Cardiac septum (tissue), 1 donor: ENCODE results near the gene FAM76A. TPM values are rescaled to one million over a fixed set of nuclear protein-coding genes. Genes with fewer than 3 reads are reported as not detected.

Source experiments
- DNase-seq: peaks from one replicate; pipeline ENCODE4 v3.0.0-alpha.2; 2020; ENCODE audit warnings: low spot score
- intact Hi-C: fragments of 100-400 bp; cut with DNase I; formaldehyde crosslinking; loops from one replicate; pipeline ENCODE4 v1.14.0; 2022
- total RNA-seq: library from RNA; stranded (reverse); fragmentation: NEBNext Ultra II Directional; extraction: Animal tissue kit (Norgen Biotek cat#: 25700); gene quantifications from one replicate; pipeline ENCODE4 v1.2.1, GENCODE V29; 2021
- donor health status: DM: no; HTN: no; CAD: no.

Gene FAM76A
- total RNA-seq, 1 donor from 2014 or later = 11.5 TPM

DNA sequence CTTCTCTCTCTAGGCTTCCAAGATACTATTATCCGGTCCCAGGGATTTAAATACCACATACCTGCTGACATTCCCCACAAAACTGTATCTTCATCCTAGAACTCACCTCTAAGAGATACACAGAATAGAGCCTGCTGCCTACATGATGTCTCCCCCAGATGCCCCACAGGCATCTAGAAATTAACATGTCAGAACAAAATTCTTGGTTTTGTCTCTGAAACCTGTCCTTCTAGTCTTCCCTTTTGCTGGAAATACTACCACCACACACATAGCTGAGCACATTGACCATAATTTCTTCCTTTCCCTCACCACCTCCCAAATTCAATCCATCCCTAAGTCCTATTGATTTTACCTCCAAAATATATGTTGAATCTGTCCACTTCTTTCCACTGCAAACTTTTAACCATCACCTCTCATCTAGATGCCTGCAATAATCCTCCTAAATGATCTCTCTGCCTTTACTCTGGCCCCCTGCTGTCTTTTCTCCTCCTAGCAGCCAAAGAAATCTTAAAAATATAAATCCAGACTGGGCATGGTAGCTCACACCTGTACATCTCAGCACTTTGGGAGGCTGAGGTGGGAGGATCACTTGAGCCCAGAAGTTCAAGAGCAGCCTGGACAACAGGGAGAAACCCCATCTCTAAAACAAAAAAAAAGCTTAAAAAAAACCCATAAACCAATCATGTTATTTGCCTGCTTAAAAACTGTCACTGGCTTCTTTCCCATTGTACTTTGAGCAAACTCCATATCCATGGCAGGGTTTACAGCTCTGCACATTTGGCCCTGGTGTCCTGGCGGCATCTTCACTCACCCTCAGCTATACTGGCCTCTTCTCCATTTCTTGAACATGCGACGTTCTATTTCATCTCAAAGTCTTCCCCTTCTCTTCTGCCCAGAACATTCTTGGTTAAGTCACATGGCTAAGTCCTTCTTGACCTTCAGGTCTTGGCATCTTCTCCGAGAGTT is 6.2 kb upstream of the FAM76A start:
- DNase-seq = no peak
- intact Hi-C loops = no loop called here

GRCh38 chr1:27724961-27725373 is 794 bp upstream of the FAM76A start:
- no peak for DNase-seq
- intact Hi-C loops = loop anchor here (1.0 to 2.0 kb wide), 3 partner anchors 48 to 106 kb away; partner anchors contain the start of genes IFI6, PPP1R8 and STX12

DNA sequence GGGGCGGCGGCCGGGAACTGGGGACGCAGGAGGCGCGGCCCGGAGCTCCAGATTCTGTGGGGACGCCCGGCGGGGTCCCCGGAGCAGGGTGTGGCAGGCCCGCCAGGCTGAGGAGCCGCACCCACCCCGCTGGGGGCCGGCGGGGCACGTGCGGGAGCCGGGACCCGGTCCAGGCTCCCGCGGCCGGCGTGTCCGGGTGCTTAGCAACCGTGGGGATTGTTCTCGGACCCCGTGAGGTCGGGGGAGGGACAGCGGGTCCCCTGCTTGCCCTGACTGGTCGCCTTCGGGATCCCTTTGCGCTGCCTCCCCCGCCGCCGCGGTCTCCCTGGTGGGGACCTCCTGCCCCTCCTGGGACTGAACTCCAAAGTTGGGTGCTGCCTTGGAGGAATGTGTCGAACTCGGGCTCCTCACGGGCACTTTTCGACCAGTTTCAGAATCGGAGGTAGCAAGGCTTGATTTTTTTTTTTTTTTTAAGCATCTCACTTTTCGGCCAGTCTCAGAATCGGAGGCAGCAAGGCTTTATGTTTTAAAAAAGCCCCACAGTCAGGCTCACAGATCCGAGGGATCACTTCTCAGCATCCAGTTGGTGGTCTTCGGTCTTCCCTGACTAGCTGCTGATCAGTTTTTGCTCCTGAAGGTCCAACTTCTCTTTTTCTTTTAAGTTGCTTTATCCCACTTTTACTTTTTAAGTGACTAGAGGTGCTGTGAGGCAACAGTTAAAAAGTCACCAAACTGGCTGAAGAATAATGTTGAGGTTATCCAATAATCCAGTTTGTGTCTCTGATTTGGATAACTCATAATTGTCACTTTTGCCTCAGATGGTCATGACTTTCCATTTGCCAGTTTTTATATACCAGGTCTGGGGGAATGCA is 648 bp downstream of the FAM76A start:
- intact Hi-C loops = no loop called here
- DNase-seq = peak; percentile 79

GRCh38 chr1:27727126-27727525 is 1.4 kb downstream of the FAM76A start:
- intact Hi-C loops = no loop called here

DNA sequence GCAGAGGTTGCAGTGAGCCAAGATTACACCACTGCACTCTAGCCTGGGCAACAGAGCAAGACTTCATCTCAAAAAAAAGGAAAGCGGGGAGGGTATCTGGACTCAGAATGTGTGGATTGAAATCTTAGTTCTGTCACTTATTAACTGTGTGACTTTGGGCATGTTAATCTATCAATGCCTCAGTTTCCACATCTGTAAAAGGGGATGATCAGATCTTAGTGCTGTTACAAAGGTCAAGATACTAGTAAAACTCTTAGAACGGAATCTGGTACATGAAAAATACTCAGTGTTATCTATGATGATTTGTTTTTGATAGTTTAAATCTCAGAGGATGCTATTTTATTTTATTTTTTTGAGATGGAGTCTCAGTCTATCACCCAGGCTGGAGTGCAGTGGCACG is 10.5 kb downstream of the FAM76A start:
- DNase-seq = no peak
- intact Hi-C loops = no loop called here

More at GRCh38 chr1:27727126-27727525, 1.4 kb downstream of the FAM76A start:
- DNase-seq = no peak

GRCh38 chr1:27741121-27741520 is 15.4 kb downstream of the FAM76A start:
- DNase-seq = no peak
- intact Hi-C loops = no loop called here

DNA sequence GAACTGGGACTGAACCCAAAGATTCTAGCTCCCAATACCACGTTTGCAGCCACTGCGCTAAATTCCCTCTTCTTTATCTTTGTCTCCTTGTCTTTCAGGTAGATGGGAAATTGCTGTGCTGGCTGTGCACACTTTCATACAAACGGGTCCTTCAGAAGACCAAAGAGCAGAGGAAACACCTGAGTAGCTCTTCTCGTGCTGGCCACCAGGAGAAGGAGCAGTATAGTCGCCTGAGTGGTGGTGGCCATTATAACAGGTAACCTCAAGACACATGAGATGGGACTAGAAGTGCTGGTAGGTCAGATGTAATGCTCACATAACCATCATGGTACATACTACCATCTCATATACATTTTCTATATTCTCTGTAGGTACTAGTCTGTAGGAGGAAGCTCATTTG is 18.8 kb downstream of the FAM76A start:
- DNase-seq = no peak
- intact Hi-C loops = no loop called here

- DNase-seq = no peak
- intact Hi-C loops = no loop called here
Measured at GRCh38 chr1:27745466-27745865, 19.7 kb downstream of the FAM76A start.

DNA sequence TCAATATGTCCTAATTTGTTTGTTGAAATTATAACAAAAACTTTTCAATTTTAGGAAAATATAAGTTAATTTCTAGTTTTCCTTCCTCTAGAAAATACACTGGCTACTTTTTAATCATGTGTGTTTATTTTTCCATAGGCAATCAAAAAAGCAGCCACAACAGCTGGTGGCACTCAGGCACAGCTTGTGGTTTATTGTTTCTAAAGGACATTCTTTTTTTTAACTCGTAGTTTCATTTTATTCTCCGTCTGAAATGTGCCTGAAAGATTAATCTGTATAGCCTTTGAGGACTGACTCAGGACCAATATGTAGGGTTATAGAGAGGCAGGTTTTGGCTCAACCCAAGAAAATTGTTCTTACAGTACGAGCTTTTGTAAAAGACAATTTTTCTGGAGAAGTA is 26.6 kb downstream of the FAM76A start:
- no peak for DNase-seq
- intact Hi-C loops = no loop called here

GRCh38 chr1:27755286-27755685 is 29.5 kb downstream of the FAM76A start:
- intact Hi-C loops = no loop called here
- DNase-seq = no peak

DNA sequence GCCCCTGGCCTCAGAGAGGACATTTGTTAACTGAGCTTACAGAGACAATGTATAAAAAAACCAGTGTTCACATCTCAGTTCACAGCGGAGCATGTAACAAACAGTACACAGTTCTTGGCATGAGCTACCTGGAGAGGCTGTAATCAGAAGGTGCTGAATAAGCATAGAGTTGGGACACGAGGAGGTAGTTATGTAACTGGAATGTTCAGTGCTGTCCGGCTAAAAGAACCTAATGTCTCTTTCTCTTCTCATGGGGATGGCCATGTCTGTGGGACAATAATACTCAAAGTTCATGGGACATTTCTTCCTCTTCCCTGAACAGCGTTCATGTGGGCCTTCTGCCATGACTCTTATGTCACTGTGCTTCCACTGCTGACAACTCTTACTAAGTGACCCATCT is 30.1 kb downstream of the FAM76A start:
- intact Hi-C loops = no loop called here

DNA sequence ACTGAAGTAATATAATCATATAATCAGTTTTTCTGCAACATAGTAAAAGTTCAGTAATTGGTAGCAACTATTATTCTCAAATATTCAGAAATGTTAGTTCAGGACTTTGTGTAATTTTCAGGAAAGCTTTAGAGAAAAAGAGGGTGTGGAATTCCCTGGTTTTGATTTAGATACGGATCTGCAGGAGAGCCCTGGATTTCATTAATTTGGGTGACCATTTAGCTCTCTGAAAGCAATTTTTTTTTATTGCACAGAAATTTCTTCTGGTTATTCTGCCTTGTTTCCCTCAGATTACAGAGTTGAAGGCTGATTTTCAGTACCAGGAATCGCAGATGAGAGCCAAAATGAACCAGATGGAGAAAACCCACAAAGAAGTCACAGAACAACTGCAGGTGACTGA is 33.5 kb downstream of the FAM76A start:
- intact Hi-C loops = no loop called here
- no peak for DNase-seq

More for the DNA sequence above, 30.1 kb downstream of the FAM76A start:
- no peak for DNase-seq

DNA sequence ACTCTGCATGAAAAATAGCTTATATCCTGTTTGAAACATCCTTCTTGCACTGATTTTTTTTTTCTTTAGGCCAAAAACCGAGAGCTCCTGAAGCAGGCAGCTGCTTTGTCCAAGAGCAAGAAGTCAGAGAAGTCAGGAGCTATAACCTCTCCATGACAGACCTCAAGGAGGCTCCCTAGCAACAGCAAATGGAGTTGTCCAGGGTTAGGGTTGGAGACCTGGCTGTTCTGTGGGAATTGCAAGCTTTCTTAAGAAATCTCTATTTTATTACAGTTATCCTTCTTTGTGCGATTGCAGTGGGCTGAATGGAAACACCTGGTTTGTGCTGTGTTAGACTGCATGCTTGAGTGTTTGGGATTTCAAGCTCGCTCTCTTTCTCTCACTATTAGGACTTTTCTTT is 34.7 kb downstream of the FAM76A start:
- no peak for DNase-seq
- intact Hi-C loops = no loop called here

DNA sequence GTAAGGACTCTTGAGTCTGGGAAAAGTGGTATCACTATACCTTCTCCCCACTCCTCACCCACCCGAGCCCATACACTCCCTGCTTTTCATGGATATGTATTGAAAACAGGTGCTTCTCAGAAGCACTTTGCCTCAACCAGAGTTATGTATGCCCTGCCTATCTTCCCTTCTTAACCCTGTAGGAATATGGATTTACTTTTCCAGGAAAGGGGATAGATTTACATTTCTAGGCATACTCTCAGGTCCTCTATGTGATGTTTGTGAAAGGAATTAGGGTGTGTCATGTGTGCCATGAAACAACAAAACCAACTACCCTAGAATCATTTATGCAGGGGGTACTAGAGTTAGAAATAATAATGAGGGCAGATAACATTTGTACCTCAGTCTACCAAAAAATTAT is 36.3 kb downstream of the FAM76A start:
- intact Hi-C loops = no loop called here
- no peak for DNase-seq

DNA sequence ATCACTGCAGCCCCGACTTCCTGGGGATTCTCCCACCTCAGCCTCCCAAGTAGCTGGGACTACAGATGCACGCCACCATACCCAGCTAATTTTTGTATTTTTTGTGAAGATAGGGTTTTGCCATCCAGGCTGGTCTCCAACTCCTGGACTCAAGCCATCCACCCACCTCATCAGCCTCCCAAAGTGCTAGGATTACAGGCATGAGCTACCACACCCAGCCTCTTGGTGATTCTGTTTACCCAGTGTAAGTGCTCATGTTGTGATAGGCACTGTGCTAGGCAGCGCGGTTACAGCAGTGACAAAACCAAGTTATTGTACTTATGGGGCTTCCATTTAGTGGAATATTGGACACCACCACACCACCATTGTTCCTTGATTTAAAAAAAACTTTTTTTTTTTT is 37.6 kb downstream of the FAM76A start:
- intact Hi-C loops = no loop called here

GRCh38 chr1:27770293-27770830 is 44.6 kb downstream of the FAM76A start:
- DNase-seq = no peak
- intact Hi-C loops = loop anchor here (5.0 kb wide), 2 partner anchors 62 to 98 kb away; partner anchors contain the start of genes IFI6 and PPP1R8

More for the DNA sequence above, 37.6 kb downstream of the FAM76A start:
- DNase-seq = no peak

DNA sequence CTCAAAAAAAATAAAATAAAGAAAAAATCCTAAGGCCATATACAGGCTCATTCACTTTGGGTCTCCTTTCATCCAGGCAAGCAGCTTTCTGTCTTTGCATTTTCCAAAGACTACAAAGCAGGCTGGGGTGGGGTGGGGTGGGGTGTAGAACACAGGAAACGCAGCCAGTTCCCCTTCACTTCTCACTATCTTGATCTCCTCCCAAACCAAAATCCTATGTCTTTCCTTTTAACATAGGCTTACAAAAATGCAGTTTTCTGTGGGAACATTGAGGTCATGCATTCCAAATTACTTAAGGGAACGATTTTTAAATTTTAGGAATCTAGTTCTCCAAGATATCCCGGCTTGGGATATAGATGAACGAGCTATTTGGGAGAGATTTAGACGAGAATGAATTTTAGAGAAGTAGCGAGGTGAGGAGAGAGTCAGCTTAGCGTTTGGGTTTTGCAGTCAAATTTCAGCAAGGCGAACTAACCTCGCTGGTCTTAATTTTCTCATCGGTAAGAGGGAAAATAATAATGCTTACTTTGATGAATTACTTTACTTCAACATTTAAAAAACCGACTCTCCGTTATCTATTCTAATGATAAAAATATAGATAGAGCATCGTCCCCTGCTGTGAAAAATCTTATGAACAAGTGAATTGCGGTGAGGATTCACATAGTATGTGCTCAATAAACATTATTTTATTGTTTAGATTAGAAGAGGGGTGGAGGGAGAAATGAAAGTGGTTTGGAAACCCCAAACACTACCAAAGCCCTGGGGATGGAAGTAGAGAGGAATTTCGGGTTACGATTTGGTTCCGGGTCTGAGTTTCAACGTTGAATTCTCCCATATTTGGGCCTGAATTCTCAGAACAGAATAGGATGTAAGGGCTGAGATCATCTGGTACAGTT is 46.5 kb downstream of the FAM76A start:
- intact Hi-C loops = loop anchor here (2.0 to 5.0 kb wide), 3 partner anchors 47 to 100 kb away; partner anchors contain the start of genes FAM76A, IFI6 and PPP1R8
- DNase-seq = no peak

DNA sequence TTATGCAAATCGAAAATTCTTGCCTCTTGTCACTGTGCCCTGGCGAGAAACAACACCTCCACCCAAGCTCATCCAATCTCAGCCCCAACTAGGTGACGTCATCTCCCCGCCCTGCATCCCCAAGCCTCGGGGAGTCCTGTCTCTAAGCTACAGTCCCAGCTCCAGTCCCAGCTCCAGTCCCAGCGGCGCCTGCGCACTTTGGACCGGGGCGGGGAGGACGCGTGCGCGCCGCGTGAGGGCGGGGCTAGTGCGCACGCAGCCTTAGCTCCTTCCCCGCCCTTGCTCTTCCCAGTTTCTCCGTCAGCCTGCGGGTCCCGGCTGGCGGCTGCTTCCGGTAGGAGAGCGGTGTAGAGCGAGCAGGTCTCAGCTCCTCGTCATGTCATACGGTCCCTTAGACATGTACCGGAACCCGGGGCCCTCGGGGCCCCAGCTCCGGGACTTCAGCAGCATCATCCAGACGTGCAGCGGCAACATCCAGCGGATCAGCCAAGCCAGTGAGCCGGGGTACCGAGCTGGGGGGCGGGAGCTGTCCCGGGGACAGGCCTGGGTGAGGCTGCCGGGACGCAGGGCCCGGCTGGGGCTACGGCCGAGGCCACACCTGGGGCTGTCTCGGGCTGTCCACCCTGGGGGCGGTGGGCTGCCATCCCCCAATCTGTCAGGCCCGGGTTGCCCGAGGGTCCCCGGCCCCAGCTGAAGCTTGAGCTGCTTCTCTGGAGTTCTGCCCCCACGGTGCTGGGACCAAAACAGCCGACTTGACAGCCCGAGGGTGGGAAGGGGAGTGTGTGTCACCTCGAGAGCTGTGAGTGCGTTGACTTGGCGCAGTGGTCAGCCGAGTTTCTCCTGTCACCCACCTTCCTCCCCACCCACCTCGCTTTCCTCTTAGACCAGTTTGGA is 47.4 kb downstream of the FAM76A start, which contains the start of gene STX12:
Gene STX12 (plus strand): TSS at position 288 of the 894 bp plus-strand sequence. CDS start 89 bp downstream, at position 377.
- intact Hi-C loops = loop anchor here (2.0 to 5.0 kb wide), 3 partner anchors 48 to 101 kb away; partner anchors contain the start of genes FAM76A, IFI6 and PPP1R8
- DNase-seq = peak; percentile 98
